ENCODE measurements around the gene UIMC1.

DNA sequence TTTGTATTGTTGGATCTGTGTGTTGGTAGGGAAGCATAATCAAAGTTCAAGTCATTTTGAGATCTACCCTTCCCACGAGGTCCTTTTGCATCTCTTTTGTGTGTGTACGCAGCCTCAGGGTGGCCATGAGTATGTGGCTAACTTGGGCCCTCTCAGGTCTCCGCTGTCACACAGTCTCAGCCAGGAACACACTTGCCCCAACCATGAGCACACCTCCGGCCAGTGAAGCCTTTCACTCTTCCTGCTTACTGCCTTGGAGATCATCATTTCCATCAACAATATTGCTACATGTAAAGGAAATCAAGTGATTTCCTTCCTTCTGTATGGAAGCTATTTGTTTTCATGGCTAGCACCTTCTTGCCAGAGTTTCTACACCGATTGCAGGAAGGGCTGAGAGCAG, 29.9 kb upstream of the UIMC1 start:
- TF ChIP-seq CTCF (IDR thresholded peaks at IDR 0.05) = no peak
- no peak for TF ChIP-seq EZH2 (IDR thresholded peaks at IDR 0.05; ENCODE audit: borderline replicate concordance, insufficient read depth, low read depth, low read length, poor library complexity, severe bottlenecking)

Data from B cell (primary cell).